IPS-11a (cell line): ENCODE data around the gene QRSL1.
"Not testable (repeated sequence)": the region's sequence is repeated elsewhere in the genome, so short reads cannot be mapped to it uniquely, and the experiment has no call there.

Experiments used
- H3K4me3 ChIP-seq: one replicate; pipeline ENCODE4 v1.5.1; 2013; ENCODE audit warnings: low read depth, low read length, control low read depth

The QRSL1 gene

DNA sequence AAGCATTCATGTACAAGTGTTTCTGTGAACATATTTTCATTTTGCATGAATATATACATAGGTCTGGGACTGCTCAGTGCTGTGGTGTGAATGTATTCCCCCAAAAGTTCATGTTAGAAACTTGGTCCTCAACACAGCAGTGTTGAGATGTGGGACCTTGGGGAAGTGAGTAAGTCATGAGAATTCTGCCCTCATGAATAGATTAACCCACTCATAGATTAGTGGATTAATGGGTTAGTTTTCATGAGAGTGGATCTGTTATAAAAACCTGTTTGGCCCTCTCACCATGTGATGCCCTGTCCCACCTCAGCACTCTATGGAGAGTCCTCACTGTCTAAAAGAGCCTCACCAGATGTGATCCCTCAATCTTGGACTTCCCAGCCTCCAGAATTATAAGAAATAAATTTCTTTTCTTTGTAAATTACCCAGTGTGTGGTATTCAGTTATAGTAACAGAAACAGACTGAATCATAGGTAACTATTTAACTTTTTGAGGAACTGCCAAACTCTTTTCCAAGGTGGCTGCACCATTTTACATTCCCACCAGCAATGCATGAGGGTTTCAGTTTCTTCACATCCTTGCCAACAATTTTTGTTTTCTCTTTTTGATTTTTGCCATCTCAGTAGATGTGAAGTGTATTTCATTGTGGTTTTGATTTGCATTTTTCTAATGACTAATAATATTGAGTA, 45.3 kb downstream of the QRSL1 start:
- H3K4me3 ChIP-seq = no peak overlapping the region

DNA sequence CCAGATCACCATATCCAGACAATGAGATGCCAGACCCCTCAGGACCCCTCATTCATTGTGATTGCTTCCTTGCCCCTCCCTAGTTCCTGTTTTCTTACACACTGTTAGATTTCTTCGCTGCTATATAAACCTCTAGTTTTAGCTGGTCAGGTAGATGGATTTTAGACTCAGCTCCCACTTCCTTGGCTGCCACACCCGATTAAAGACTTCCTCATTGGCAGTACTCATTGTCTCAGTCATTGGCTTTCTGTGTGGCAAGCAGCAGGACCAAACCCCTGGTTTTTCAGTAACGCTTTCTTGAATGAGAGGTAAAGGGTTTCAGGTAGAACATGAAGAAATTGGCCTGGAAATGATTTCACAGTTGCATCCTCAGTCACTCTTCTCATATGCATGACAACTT, 47.9 kb downstream of the QRSL1 start:
- no peak overlapping the region for H3K4me3 ChIP-seq

DNA sequence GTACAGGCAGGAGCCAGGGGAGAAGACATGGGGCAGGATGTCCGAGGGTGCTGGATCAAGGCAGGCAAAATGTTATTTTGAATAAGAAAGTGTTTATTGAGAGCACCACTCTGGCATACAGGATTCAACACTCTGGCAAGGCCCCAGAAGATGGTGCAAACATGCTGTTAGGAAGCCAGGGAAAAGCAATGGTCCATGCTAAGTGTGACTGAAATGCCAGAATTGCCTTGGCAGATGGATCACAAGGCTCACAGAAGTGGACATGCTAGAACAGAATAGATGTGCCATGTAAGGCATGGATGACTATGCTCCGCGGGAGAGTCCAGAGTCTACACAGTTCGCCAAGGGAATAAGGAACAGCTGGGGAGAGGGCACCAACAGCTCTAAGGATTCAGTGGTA, 54.6 kb downstream of the QRSL1 start:
- H3K4me3 ChIP-seq = no peak overlapping the region

DNA sequence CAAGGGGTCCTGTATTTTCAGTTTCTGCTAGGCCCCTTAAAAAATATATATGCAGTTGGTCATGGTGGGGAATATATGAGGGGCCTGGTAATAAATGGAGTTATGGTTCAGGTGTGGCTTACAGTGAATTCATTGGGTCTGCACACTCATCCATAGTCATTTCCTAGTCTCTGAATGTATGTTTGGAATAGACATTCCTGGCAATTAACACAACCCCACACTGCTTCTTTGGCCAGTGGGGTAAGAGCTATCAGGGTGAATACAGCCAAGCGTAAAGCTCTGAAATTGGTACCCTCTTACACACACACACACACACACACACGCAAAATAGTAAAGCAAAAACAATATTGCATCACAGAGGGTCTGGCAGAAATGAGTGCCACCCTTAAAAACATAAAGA, 56.5 kb downstream of the QRSL1 start:
- no peak overlapping the region for H3K4me3 ChIP-seq

DNA sequence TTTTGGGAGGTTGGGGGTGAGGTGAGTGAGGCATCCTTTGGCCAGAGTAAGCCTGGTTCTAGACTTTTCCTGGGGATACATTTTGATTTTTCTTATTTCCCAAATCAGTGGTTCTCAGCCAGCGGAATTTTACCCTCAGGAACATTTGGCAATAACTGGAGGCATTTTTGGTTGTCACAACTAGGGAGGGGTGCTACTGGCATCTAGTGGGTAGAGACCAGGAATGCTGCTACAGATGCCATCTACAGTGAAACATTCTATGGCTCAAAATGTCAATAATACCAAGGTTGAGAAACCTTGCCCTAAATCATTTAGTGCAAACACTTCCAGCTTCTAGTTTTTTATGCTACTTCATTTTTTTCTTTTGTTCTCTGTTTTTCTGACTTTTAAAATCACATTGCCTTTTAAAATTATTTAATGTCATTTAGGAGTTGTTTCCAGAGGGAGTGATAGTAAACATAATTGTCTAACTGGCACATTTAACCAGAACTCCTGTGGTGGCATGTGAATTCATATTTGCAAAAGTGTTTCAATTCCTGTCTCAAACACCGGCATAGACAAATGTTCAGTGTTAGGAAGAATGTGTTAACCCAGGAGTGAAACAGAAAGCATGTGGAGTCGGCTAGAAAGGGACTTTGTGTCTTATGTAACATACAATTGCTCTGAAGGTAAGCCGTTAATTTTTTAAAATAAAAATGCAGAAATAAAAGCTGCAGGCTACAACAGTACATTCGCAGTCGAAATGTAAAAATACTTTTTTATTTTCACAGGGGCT, 59.0 kb downstream of the QRSL1 start:
- H3K4me3 ChIP-seq = no peak overlapping the region

DNA sequence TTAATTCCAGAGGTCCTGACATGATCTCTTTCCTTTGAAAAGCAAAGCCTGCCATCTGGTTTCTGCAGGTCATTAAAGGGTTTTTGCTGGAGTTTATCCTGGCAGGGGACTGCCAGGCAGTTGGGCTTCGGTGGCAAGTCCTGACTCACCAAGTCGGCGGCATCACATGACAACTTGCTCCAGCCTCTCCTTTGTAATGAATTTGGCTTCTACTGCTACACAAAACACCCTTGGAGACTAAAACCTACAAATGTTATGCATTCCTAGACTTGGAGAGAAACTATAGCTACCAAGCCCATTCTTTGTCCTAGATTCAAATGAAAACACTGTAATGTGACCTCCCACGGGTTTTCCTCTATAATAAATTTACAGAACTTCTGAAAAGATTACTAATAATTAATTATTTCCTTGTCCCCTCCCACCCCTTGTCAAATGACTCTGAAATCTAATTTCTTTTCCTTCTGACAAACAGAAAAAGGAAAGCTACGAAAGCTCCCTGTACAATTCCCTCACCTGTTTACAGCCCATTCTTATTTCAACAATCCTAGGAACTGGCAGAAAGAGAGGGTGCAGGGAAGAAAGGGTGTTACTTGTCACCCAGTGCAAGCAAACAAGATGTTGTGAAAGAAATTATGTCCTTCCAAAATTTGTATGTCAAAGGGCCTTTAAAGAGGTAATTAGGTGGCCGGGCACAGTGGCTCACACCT, 62.9 kb downstream of the QRSL1 start:
- no peak overlapping the region for H3K4me3 ChIP-seq

DNA sequence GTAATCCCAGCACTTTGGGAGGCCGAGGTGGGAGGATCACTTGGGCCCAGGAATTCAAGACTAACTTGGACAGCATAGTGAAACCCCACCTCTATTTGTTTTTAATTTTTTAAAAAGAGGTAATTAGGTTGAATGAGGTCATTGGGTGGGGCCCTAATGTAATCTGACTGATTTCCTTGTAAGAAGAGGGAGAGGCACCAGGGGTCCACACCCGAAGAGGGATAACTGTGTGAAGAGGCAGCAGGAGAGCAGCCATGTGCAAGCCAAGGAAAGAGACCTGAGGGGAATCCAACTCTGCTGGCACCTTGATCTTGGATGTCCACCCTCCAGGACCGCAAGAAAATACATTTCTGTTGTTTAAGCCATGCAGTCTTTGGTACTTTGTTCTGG, 63.4 kb downstream of the QRSL1 start:
- H3K4me3 ChIP-seq = no peak overlapping the region

DNA sequence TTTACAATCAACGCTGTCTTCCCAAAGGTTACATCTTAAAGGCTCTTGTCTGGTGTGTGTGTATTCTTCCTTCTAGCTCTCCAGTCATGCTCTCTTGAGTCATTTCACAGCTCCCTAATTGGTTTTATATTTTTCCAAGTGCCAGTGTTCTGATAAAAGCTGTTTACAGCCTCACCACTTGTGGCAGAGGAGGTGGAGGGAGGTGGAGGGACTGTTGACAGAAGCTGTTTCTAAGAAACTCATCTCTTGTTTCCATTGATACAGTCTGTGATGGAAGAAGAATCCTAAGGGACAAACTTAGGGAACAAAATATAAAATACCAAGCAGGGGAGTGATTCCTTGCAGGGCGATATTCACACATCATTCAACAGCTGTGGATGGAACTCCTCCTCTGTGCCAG, 64.0 kb downstream of the QRSL1 start:
- no peak overlapping the region for H3K4me3 ChIP-seq

DNA sequence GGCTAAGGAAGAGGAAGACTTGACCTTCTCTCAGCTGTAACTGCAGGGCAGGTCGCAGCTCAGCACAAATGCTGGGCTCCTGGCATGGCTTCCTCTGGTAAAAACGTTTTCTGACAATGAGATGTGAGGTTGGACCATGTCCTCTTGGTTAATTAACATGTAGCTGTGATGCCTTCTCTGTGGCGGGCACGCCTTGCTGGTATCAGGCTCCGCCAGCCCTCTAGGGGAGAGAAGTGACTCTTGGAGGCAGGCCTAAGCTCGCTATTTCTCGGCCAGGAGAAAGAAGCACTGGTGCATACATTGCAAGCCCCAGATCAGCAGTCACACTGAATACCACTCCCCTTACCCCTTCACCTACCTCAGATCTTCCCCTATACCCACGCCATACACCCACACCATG, 65.0 kb downstream of the QRSL1 start:
- H3K4me3 ChIP-seq = no peak overlapping the region

DNA sequence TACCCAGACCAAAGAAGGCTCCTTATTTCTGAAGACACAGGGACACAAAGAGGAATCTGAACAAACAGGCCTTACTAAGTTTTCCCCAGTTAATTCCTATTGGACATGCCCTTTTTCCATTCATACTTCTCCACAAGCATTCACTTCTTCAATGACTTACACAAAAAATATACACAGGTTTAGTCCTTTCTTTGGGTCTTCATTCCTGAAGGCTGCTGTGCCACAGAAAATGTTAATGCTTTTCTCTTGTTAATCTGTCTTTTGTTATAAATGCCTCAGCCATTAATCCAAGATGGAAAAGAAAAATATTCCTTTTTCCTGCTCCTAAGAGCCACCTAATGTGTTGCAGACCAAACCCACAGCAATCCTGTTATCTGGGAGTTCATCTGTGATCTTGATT, 71.2 kb downstream of the QRSL1 start:
- no peak overlapping the region for H3K4me3 ChIP-seq

DNA sequence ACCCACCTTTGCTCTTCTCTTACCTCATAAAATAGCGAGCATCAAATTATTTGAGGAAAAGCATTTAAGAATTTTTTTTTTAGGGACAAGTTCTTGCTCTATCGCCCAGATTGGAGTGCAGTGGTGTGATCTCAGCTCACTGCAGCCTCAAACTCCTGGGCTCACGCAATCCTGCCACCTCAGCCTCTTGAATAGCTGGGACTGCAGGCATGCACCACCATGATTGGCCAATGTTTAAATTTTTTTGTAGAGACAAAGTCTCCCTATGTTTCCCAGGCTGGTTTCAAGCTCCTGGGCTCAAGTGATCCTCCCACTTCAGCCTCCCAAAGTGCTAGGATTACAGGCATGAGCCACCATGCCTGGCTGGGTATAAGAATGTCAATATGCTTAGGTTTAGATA, 71.8 kb downstream of the QRSL1 start:
- H3K4me3 ChIP-seq = not testable (repeated sequence)

DNA sequence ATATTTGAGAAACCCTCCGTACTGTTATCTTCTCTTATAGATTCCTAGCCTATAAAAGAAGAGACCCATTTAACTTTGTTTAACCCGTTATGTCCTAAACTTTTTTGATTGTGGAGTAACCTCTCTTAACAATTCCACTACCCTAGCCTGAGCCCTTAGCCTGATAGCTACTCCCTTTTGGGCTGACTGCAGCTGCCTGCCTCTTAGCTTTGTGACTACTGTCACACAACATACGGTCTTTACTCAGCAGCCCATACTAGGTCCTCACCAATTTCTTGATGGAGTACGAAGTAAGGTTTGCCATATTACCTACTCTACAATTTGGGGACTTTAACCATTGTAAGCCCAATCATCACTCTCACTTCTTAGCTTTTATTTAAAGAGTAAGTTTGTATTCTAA, 72.7 kb downstream of the QRSL1 start:
- no peak overlapping the region for H3K4me3 ChIP-seq

DNA sequence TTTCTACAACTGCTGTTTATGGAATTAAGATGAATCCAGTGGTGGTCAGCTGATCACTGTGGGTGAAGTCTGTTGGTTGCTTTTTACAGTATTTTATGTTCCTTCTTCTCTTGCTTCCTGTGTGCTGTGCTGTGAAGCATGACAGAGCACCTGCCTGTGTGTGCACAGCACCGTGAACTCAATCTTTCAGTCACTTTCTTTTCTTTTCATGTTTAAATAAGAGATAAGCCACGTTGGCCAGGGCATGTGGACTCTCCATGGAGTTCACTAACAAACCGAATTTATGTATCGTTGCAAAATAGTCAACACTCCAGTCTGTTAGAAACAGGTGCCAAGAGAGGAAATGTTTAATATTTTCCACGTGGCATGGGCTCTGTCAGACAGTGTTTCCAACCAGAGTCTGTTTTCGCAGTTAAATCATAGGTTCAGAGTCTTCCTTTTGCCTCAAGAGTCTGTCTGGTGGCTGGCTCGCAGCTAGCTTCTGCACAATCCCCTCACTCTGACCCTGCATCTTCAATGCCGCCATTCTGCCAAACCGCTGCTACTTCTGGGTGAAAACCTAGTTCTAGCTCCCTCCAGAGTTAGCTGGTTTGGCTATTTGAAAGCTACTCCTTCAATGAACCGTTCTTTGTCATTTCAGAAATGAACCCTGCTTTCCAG, 73.2 kb downstream of the QRSL1 start:
- no peak overlapping the region for H3K4me3 ChIP-seq

DNA sequence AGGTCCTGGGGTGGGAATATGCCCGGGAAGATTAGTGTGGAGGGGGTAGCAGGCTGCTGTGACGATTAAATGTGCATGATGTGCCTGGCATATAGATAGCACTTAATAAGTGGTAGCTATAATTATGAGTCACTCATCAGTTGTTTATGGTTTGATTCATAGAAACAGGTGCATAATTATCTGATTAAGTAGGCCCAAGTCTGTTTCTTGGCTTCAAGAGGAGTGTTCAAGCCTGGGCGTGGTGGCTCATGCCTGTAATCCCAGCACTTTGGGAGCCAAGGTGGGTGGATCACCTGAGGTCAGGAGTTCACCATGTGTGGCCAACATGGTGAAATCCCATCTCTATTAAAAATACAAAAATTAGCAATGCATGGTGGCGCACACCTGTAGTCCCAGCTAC, 74.9 kb downstream of the QRSL1 start:
- H3K4me3 ChIP-seq = no peak overlapping the region

DNA sequence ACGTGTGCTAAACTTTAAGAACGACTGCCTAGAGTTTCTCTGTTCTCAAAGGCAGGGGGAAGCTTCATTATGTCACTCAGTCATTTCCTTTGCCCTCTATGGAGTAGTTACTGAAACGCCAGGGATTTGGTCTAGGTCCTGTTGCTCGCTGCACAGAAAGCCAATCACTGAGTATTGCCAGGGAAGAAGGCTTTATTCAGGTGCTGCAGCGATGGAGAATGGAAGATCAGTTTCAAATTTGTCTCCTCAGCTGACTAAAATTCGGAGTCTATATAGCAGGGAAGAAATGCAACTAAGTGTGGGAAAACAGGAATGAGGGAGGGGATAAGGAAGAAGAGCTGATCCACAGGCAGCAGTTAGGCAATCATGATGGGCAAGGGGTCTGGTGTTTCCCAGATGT, 75.8 kb downstream of the QRSL1 start:
- H3K4me3 ChIP-seq = no peak overlapping the region

DNA sequence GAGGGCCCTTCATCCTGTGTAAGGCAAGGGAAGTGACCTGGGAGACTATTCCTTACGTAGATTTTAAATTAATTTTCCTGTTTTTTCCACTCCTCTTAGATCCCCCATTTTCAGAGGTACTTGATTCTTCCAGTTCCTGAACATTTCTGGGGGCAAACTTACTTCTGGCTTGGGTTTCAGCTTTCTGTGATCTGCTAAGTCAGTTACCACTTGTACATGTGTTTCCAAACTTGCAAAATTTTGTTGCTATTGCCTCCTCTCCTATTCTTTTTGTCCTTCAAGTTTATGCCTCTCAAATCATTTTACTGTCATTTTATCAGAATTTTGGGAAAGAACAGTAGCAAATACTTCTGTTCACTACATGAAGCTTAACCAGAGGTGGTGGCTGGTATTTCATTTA, 81.2 kb downstream of the QRSL1 start:
- H3K4me3 ChIP-seq = no peak overlapping the region

DNA sequence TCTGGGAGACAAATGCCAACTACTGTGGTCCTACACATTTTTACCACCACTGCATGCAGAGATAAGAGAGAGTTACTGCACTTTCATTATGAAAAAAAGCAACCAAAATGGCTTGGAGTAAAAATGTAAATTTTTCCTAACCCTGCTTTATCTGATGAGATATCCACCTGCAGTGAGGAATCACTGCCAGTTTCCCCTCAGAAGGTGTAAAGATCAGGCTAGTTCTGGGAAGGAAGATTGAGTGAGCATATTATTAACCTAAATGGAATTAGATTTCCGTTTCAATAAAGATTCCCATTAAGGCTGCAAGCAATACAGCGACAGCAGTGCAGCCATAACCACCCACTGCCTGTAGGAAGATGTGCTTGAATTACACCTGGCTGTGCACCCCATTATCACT, 84.9 kb downstream of the QRSL1 start:
- no peak overlapping the region for H3K4me3 ChIP-seq

DNA sequence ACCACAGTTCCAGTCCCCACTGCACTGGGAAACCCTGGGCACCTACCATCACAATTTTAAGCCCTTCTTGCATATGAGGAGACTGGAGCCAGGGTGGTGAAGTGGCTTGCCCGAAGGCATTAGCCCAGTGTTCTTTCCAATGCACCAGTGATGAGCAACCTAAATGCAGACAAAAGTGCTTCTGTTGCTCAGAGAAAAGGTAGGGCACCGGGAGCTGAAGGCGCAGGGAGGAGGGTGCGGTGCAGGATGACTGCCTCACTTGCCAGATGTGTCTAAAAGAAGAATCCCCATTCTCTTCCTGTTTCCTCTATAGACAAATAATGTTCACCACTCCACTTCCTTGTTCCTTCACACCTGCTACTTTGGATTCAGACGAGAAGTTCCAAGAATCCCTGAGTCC, 86.5 kb downstream of the QRSL1 start:
- H3K4me3 ChIP-seq = no peak overlapping the region

DNA sequence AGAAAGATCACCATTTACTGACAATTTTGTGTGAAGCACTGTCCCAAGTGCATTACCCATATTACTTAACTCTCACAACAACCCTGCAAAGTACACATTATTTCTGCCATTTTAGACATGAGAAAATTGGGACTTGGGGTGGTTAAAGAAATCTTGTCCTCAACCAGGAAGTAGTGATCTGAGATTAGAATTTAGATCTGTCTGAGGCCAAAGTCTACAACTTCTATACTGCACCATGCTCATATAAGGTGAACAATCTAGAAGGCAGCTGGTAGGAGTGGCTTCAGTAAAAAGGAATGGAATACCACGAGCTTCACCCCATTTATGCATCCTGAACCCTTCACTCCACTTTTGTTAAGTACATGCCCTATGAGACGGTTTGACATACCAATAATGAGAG, 87.6 kb downstream of the QRSL1 start:
- no peak overlapping the region for H3K4me3 ChIP-seq
